8988T (cell line): ENCODE measurements around the gene APBB1IP.
A peak's percentile ranks its signal among the peaks of the same experiment; 100 is the strongest.

Experiments
- DNase-seq: peaks from one replicate; pipeline ENCODE4 v3.0.0; 2011

Gene APBB1IP

DNA sequence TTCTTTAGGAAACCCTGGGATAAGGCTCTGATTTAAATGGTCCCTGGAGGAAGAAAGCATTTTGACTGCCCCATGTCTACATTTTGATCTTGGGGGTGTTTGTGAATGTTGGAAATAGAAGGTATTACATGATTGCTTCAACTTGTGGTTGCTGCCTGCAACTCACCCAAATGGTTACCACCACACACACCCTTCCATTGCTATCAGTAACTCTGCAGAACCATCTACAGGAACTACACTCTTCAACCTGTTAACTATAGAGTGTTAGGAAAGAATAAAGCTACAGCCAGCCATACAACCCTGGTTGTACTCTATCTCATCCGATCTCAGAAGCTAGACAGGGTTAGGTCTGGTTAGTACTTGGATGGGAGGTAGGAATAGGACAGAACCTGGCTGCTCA is 71.2 kb downstream of the APBB1IP start:
- no peak for DNase-seq

- DNase-seq = no peak
Observed at GRCh38 chr10:26513101-26513500, 75.0 kb downstream of the APBB1IP start.

DNA sequence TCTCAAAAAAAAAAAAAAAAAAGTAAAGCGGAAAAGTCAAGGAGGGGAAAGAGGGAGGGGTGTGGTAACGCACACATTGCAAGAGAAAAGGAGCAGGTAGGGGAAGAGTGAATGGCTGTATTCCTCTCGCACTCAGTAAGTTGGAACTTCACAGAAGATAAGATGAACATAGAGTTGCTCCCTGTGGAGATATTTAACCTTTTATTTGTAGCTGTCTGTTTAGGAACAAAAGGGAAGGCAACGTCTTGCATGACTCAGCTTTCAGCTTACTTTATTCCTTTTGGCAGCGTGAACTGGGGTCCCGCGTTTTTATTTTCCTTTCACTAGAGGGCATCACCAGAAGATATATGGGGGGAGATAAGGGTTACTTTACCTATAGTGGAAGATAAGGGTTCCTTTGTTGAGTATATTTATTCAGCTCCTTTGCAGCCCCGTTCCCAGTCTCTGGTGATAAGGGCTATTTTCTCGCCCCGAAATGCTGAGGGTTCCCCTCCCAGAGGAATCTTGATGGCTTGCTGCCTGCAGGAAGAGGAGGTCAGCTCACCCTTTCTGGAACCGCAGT is 78.5 kb downstream of the APBB1IP start:
- DNase-seq = no peak

GRCh38 chr10:26517141-26517867 is 79.2 kb downstream of the APBB1IP start:
- no peak for DNase-seq

- DNase-seq = no peak
Observed at GRCh38 chr10:26519803-26520202, 81.7 kb downstream of the APBB1IP start.

GRCh38 chr10:26520575-26520974 is 82.4 kb downstream of the APBB1IP start:
- no peak for DNase-seq

GRCh38 chr10:26524161-26524896 is 86.2 kb downstream of the APBB1IP start:
- no peak for DNase-seq

- no peak for DNase-seq
Observed at GRCh38 chr10:26525586-26525985, 87.4 kb downstream of the APBB1IP start.

DNA sequence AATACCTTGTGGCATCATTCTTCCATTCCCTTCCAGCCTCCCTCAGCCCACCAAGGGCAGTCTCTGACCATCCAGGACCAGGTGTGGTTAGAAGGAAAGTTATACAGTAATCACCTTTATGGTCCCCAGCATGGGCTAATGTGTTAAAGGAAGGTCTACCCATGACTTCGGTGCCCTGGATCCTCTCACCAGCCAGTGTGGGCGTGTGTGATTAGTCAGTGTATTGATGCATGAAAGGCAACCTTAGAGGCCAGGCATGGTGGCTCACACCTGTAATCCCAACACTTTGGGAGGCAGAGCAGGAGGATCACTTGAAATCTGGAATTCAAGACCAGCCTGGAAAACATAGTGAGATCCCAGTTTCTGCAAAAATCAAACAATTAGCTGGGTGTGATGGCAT is 88.9 kb downstream of the APBB1IP start:
- no peak for DNase-seq

DNA sequence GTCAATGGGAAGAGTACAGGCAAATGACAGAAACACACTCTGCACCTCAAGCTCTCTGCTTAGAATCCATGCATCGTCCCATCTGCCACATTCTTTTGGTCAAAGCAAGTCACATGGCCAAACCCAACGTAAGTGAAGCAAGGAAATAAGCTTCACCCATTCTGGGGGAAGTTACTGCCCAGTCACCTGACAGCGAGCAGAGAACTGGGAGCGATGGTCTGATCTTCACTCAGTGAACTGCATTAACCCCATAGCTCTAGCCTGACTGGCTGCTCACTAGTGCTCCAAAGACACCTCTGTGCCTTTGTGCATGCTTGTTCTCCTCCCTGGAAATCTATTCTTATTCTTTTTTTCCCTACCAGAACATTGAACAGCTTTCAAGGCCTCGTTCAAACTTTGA is 89.9 kb downstream of the APBB1IP start:
- no peak for DNase-seq

DNA sequence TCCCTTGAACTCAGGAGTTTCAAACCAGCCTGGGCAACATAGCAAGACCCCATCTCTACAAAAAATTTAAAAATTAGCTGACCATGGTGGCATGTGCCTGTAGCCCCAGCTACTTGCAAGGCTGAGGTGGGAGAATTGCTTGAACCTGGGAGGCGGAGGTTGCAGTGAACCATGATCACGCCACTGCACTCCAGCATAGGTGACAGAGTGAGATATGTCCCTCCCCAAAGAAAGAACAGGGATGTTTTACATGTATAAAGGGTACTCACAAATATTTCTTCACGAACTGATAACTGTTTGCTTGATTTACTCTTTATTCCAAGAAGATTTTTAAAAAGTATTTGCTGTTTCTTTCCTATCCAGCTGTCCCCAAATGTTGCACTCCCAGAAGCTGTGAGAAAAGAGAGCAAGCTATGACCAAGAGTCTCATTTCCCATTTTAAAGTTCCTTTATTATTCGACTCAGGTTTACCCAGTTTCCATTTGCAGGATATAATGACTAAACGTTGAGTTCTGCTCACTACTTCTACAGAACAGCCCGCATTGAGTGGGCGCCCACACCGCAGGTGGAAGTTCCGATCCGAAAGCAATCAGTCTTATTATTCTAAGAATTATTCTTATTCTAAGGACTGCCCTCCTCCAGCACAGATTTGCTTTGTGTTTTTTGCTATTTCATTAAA is 90.7 kb downstream of the APBB1IP start:
- DNase-seq = no peak

DNA sequence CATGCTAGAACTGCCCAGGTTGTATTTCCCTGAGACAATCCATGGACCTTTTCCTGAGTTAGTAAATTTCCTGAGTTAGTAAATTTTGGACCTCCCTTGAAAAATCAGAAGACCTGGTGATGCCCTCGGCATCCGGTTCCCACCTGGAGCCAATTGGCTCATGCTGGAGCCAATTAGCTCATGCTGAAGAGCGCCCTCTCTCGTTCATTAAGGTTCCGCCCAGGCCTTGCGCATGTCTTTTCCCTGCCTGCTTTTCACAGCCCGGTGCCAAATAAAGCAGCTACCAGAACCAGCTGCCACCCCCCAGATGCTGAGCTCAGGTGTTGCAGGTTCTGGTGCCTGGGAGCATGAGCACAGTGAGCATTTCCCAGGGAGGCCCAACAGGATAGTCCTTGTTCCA is 96.2 kb downstream of the APBB1IP start:
- no peak for DNase-seq

DNA sequence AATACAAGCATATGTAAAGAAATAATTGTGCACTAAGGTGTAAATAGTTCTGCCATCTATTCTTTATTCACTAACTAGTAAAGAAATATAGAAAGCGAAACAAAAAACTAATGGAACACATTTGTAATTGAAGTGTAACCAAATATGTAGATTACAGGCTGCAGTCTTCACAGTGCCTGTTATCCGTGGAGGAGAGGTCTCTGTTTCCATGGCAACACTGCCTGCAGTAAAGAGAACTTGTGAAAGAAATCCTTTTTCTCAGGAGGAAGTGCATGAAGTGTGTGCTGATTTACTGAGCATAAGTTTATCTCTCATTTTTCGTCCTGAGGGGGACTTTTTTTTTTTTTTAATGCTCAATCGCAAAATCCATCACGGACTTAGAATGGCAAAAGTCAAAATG is 102.5 kb downstream of the APBB1IP start:
- no peak for DNase-seq

DNA sequence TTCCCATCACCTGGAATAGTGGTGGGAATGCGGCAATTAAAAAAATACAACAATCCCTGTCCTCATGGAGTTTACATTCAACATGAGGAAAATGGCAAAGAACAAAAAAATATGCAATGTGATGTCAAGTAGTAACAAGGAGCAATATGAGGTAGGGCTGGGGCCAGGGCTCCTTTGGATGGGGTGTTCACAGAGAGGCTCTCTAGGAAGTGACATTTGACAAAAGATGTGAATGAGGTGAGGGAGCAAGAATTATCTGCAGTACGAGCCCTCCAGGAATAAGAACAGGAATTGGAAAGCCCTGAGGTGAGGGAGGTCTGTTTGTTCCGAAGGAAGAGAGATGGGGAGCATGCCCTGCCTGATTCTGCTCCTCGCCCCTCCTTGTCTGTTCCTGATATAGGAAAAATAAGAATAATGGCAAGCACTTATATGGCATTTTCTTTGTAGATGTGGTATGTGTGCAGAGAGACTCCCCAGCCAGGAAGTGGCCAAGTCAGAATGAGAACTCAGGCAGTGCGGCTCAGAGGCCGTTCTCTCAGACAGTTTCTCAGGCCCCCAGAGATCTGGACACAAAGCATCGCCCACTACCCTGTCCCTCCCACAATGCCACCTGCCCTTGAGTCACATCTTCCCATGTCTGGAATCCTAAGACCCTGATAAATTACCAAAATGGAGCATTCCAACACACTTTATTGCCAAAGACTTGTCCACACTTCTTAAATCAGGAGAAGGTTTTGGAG is 105.6 kb downstream of the APBB1IP start:
- DNase-seq = no peak

DNA sequence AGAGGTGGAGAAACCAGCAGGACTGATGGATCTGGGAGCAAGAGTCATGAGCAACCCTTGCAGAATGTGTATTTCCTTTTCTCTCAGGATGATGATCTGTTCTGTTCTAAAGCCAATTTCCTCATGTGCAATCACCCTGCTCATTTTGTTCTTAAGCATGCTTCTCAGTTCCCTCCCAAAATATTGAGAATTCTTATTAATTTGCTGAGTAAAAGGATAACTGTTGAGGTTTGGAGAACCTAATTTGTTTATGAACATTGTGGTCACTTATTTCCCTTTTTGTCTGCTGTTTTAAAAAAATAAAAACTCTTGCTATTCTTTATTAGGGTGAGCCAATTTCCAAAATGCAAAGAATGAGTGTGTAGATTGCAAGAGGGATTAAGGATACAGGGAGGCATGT is 106.8 kb downstream of the APBB1IP start:
- no peak for DNase-seq

- peak; percentile 58 for DNase-seq
Observed at GRCh38 chr10:26550774-26551526, 112.8 kb downstream of the APBB1IP start.

DNA sequence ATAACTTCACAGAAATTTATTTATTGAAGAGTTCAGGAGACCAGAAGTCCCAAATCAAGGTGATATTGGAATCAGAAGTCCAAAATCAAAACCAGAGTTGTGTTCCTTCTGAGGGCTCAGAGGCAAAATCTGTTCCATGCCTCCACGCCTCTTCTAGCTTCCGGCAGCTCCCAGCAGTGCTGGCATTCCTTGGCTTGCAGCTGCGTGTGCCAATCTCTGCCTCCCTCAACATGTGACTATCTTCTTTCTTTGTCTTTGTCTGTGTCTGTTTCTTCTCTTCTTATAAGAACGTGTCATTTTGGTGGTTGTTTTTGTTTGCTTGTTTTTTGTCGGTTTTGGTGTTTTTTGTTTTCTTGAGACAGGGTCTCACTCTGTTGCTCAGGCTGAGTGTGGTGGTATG is 116.1 kb downstream of the APBB1IP start:
- DNase-seq = no peak

- no peak for DNase-seq
Observed at GRCh38 chr10:26555719-26556368, 117.7 kb downstream of the APBB1IP start.

DNA sequence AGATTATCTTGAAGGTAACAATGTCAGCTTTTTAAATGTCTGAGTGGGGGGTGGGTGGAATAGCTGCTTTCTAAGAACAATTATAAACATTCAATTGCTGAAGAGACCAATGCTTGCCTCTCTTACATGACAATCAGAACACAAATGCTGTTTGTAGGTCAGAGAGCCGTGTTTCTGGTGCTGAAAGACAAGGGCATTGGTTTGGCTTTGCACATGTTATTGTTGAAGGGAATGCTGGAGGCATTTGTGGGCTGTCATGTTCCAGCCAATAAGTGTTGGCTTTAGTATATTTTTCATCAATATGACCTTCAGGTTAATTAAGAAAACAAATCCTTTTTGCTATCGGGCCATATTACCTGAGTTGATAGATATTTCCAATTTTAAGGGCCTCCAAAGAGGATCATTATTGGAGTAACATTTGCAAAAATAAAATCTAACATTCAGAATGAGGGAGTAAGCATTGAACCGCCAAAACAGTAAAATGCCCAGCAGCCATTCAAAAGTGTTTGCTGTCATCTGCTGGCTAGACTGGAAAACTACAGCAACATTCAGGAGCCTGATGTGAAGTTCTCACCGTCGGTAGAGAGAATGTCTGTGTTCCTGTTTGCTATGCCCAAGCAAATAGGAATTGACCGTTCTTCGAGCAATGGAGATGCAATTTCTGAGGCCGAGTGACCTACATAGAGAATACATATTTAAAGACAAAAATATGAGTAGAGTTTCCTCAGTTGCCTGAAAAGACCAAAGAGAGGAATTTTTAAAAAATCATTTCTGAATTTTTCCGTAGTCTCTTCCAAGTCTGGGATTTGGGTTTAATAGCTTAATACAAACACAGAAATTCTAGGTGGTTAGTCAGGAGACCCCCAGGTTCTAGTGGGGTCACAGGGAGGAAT is 118.9 kb downstream of the APBB1IP start:
- peak; percentile 38 for DNase-seq

GRCh38 chr10:26557641-26558014 is 119.5 kb downstream of the APBB1IP start:
- no peak for DNase-seq
